HG02973 (cell line): Measurements from ENCODE around the gene METTL23.

Experiments
- ATAC-seq: cut with Tn5 transposase; IDR thresholded peaks from one replicate; pipeline ENCODE4 v1.9.1; 2021; ENCODE audit warnings: moderate library complexity; ENCODE audit not compliant: unreplicated experiment

The METTL23 gene, protein sequence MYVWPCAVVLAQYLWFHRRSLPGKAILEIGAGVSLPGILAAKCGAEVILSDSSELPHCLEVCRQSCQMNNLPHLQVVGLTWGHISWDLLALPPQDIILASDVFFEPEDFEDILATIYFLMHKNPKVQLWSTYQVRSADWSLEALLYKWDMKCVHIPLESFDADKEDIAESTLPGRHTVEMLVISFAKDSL

DNA sequence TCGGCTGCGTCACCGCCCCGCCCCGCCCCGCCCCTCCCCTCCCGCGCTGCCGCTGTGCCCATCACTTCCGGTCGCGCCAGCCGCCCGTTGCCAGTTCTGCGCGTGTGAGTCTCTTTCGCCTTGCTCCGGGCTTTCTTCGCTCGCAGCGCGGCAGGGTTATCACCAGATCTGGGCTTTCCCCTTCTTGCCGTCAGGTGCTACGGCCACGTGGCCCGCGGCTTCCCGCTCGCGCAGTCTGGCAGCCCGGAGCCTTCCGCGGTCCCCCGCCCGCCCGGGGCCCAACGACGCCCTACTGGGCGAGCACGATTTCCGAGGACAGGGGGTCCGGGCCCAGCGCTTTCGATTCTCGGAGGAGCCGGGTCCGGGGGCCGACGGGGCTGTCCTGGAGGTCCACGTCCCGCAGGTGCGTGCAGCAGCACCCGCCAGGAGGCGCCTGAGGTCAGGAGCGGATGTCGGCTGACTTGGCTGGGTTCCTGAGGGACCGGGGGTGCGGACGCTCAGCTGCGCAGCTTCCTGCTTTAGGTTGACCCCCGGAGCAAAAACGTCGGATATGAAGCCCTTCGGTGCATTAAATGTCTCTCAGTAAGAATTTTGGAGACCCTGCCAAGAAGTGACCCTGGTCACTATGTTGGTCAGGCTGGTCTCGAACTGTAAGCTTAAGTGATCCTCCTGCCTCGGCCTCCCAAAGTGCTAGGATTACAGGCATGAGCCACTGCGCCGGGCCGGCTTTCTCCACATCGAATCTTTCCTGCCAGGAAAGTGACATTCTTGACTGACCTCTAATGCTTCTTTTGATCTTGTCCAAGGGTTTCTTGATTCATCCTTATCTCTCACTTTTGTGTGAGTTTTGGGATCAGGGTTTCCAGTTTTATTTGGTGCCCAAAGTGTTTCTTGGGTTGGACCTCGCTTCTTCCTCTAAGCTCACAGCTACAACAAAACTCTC is at the start of gene METTL23:
Gene METTL23 (plus strand): TSS at position 64 of the 943 bp plus-strand sequence. CDS start 2,872 bp downstream, outside the sequence.
- ATAC-seq: peak; percentile 42

DNA sequence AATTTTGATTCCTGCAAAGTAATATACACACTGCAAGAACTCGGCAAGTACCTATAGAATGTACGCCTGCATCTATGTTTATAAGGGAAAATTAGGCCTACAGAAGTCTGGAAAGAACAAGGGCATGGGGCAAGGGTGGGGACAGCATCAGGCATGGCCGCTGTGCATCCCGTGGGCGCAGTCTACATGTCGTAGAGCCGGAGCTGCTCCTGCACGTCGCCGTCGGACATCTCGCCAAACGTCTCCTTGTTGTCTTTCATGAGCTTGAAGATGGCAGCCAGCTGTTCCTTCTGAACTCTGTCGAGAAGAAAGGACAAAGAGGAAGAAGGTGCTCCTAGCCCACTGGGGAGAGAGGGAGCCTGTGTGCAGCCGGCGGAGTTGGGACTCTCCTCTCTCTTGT is 49.2 kb upstream of the METTL23 start:
- ATAC-seq: no peak

DNA sequence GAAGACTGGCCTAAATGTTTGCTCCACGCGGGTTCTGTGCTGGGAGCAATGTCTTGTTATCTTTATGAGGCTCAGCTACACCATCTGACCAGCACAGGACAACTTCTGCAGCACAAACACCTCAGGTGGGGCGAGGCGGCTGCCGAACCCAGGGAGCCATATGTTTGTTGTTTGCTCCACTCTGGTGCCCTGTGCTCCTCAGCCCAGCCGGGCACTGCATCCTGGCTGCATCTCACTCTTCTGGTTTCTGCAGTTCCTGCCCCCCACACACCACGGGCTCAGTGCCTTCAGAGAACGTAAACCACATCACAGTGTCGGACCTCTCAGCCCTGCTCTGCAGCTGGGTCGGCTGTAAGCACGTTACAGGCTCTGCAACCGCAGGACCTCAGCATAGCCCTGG is 48.3 kb upstream of the METTL23 start:
- ATAC-seq: no peak

DNA sequence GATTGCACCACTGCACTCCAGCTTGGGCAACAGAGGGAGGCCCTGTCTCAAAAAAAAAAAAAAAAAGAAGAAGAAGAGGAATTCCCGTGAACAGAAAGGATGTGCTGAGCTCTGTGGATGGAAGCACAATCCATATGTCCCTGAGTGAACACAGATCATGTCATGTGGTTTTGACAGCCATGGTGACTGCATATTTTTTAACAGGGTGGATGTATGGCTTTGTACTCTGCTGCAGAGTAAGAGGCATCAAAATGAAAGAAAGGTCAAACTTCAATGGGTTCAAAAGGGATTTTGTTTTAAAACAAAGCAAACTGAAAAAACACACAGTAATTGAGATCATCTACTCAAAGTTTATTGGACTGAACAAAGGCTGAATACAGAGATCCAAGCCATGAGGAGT is 47.4 kb upstream of the METTL23 start:
- no peak for ATAC-seq

DNA sequence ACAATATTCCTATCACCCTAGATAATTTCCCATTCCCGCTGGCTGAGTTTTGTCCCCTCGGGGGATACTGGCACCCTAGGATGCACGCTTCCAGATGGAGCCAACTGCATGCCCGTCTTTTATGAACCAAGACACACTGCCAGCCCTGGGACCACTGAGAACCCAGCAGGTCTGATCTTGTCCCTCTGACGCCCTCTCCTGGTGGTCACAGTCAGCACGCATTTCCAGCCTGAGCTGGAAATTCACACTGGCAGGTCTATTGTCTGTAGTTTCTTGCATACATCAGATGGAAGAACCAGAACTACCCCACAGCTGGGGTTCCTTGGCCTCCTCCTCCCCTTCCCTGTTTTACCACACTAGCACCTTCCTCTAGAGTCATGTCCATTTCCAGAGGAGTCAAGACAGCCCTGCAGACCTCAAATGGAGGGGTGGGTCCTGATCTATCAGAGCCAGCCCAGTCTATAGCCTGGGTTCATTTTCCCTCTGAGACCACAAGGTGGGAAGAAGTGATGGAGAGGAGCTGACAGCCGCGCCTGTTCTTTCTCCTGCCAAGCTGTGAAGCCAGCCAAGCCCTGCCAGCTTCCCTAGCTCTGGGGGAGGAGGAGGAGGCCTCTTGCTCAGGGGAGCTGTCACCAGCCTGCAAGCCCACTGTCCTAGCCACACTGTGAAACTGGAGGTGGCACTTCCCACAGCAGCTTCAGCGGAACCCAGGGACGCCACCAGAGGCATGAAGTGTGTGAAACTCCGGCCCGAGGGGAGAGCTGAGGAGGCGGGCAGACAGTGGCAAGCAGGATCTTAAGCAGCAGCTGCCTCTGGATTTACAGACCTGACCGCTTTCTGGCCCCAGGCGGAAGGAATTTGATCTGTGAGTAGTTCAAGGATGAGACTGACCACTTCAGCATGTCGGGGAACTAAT is 45.2 kb upstream of the METTL23 start:
- no peak for ATAC-seq

DNA sequence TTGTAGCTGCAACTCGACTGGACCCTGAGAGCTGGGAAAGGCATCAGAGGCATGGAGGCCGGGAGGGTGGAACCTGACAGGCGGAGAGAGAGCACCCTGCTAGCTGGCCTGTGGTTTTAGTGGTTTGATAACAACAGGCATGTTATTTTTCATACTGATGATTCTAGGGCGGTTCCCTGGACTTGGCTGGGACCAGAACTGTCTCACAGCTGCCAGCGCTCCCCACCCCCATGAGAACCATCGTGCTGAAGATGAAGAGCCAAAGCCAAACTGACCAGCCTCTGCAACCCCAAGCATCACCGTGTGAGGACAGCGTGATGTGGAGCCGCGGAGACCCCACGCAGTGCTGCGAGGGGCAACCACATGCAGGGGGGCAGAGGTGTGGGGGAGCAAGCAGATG is 44.3 kb upstream of the METTL23 start:
- no peak for ATAC-seq

DNA sequence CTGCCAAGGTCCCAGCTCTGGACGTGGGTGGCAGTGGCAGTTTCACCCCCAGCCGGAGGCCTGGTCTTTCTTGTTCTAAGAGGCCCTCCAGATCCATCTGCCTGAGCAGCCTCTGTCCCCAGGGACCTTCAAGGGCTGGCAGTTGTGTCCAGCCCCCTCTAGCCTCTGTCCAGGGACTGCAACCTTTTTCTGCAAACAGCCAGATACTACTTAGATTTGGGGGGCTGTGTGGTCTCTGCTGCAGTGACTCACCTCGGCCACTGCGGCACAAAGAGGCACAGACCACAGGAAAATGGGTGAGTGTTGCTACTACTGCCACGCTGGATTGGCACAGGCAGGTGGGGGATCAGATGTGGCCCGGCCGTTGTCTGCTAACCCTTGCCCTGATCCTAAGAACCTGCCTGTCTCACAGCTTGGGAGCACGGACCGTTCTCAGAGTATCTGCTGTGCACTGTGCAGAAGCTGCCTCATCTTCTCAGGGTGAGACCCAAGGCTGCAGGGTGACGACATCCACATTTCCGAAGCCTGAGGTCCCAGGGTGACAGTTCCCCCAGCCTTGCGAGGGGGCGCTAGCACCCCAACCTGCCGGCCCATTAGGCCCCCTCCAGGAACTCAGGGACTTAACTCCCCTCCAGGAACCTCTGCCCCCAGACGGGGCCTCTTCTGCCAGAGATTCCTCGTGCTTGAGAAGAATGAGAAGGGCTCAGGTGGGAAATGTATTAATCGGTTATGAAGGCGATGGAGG is 43.5 kb upstream of the METTL23 start:
- no peak for ATAC-seq

DNA sequence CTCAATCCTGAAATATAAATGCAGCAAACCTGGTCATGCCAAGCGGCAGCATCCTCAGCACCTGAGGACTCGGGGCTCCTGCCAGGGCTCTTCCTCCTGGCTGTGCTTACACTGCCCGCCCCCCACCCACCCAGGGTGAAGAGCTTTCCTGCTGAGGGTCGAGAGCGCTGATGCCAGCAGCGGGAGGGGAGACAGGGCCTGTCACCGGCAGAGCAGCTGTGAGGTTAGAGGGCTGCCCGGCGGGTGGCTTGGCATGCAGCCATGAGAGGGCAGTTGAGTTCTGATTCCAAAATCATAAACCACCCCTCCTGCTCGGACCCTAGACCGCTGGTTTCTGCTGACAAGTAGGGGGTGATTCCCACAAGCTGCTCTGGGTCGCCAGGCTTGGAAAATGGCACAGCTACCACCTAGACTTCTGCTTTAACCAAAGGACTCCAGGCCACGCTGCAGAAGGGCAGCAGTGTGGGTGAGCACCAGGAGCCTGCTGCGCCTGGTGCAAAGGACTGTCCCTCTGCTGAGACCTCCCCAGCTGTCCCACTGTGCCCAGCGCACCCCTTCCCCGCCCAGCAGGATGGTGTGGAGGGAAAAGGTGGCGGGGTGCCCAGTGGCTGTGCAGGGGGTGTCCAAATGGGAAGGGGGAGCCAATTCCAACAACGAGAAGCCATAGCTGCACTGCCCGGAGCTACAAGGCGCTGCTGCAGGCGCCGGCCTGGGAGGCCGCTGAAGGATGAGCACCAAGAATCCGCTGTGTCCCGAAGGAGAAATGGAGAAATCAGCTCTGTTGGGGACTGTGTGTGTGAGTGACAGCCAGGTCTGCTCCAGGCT is 42.5 kb upstream of the METTL23 start:
- ATAC-seq: no peak

DNA sequence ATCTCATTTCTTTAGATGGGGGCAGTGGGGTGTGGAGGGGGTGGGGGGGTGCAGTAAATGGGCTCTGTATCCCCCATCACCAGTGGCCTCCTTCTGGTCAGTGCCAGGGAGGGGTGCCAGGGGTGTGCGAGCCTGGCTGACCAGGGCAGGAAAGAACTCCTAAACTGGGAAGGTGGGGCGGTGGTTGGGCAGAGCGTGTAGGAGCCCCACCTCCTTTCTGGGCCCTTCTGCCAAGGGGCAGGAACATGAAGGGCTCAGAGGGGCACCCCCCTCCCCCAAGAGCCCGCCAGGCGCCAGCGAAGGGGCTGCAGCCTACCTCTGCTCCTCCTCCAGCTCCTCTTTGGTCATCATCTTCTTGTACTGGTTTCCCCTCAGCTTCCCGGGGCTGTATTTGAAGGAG is 41.9 kb upstream of the METTL23 start:
- no peak for ATAC-seq

DNA sequence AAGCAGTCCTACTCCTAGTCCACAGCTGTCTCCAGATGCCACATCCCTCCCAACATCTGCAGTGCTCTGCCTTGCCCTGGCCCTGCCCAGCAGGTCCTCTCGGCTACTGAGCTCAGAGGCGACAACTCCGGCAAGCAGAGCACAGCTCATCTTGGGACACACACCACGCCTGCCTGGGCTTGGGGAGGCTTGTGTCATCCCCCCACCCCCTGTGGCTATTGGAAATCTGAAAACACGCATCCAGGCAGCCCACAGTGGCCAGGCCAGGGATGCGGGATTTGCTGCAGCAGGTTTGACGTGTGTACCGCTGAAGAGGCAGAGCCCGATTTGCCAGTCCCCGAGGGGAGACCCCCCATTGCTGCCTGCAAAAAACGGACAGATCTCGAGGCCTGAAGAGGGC is 41.3 kb upstream of the METTL23 start:
- ATAC-seq: no peak

DNA sequence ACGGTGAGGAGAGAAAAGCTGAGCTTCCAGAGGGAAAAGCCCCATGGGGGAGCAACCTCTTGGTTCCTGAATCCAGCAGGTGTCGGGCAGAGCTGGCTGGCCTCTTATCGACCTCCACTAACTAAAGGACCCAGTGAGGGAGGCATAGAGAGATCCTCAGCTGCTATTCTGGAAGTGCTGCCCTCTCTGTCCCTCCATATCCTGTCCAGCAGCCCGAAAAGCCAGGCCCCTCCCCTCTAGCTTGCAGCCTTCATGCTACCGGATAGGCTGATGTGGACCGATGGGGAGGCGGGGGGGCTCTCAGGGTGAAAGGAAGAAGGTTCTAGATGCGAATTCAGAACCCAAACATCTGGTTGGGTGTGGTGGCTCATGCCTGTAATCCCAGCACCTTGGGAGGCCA is 40.8 kb upstream of the METTL23 start:
- ATAC-seq: no peak

DNA sequence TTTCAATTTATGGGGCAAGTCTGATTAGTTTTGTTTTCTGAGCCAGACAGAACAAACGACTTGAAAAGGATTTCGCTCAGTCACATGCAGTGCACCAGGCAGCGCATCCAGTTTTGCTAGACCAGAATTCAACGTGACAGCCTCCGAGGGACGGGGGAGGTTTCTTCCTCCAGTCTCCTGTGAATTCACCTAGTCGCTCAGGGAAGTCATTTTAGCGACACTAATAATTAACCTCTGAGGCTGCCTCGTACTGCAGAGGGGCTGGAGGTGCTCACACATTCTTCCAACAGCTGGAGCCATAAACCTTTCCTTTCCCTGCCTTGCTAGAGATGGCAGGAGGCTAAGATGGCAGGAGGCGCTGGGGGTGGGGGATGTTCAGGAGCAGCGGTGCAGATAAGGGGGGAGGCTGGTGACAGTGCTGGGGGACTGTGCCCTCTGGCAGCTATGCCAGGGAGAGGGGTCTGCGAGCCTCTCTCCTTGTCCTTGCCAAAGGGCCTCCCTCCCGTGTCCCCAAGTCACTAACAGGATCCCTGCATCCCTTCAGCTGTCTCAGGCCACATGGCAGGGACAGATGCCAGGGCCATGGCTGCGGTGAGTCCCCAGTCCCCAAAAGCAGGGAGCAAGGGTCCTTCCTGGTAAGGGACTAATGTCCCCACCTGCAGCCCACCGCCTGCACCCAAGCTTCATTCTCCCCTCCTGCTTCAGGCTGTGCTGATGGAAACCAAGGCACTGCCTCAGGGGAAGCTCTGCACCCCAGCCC is 39.9 kb upstream of the METTL23 start:
- no peak for ATAC-seq

DNA sequence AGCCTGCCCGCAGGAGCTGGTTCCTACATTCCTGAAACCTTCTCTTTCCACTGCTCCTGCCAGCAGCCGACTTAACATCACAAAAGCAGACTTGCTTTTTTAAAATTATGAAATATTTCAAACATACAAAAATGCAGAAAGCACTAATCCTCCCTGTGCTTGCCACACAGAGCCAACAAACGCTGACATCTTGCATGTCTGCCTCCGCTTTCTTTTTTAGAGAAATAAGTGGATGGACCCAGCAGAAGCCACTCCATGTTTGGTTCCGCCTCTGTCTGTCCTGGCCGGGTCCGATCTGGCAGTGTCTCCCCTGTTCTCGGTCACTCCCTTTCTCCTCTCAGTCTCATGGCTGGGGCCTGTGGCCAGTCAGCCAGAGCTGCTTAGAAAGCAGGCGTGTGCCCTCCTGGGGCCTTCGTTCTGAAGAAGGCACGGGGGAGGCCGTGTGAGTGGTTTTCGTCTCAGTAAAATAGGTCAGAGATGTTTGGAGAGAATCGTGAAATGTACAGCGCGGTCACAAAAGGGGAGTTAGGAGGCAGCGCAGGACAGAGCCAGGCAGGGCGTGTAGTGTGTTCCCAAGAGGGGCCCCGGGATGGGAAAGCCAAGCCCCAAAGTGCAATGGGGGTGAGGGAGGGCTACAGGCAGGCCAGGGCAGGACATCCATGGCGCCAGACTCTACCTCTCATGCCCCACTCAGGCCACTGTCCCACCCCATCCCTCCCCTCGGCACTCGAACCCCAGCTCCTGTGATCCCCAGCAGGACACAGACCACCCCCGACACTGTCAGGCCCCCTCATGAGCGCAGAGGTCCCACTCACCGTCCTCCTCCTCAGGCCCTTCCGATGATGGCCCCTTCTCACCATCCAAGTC is 39.1 kb upstream of the METTL23 start:
- ATAC-seq: no peak

DNA sequence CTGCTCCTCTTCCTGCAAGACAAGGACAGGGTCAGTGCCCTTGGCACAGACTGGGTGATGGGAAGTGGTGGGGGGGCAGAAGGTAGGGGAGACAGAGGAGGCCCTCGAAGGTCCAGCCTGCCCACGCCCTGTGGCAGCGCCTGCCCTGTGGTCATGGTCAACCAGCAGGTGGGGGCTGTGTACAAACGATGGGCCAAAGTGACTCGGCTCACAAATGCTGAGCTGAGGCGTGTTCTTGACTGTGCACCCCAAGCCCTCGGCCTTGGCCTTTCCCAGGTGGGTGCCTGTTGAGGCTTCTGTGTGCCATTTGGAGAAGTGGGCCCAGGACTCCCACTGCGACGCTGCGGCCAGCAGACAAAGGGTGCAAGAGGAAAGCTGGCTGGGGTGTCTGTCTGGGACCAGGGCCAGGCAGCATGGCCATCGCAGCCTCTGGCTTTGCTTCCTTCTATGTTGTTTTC is 38.4 kb upstream of the METTL23 start:
- no peak for ATAC-seq

DNA sequence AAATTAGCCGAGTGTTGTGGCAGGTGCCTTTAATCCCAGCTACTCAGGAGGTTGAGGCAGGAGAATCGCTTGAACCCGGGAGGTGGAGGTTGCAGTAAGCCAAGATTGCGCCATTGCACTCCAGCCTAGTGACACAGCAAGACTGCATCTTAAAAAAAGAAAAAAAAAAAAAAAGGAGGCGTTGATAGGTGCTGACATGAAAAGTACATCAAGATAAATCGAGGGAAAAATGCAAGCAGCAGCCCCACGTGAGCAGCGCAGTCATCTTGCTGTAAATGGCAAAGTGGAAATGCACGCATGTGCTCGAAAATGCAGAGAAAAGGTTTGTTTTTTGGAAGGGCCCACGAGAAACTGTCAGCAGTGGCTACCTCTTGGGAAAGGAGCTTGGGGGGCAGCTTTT is 36.8 kb upstream of the METTL23 start:
- no peak for ATAC-seq

DNA sequence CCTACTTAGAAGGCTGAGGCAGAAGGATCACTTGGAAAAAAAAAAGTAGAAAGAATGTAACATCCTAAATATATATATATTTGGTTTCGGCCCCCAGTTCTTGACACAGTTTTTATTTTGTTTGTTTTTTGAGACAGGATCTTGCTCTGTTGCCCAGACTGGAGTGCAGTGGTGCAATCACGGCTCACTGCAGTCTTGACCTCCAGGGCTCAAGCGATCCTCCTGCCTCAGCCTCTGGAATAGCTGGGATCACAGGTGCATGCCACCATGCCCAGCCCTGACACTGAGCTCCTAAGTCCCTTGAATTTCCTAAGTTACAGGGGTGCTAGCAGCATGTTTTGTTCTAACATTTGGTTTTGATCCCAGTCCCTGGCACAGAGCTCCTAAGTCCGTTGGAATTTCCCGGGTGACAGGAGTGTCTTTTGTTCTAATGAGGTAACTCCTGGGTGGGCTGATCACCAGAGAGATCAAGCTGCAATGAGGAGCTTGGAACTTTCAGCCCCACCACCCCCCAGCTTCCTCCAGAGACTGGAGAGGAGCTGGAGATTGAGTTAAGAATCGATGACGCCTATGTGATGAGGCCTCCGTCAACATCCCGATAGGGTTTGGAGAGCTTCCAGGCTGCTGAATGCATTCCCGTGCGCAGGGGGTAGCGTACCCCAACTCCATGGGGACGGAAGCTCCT is 35.9 kb upstream of the METTL23 start:
- ATAC-seq: no peak

DNA sequence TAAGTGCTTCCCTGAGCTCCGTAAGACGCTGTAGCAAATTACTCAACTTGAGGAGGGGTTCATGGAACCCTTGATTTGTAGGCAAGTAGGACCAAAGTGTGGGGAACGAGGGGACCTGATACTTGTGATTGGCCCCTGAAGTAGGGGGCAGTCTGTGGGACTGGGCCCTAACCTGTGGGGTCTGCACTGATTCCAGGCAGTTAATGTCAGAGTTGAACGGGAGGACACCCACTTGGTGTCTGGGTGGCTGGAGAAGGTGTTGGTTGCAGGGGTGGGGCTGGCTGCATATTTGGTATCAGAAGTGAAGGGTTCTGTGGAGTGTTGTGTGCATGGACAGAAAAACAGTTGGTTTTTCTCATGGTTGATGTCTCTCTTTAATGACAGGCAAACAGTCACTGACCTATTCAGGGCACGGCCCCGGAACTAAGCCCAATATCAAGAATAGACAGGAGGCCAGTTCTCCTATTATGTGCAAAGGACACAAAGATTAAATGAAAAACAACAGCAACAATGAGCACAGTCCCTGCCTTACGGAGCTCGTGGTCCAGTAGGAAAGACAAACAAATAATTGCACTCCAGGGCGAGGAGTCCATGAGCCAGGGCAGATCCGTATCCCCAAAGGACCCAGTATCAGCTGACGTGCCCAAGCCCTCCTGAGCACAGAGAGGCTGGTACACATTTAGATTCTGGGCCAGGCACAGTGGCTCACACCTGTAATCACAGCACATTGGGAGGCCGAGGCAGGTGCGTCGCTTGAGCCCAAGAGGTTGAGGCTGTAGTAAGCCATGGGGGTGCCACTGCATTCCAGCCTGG is 35.1 kb upstream of the METTL23 start:
- no peak for ATAC-seq
